Naive thymus-derived CD4-positive, alpha-beta T cell (primary cell): ENCODE measurements around the gene WNT10A. TPM values are rescaled to one million over a fixed set of nuclear protein-coding genes. Genes with fewer than 3 reads are reported as not detected.

Experiments
- ATAC-seq: fragments of 150-1000 bp; cut with Tn5 transposase; 2 replicates; pipeline ENCODE4 v1.10.0; 2021; ENCODE audit warnings: mild to moderate bottlenecking, moderate library complexity
- CTCF ChIA-PET: fragments of 350-600 bp; sonication (Branson Sonifier 250); formaldehyde crosslinking; loops from one replicate; lab custom pipeline; 2021; ENCODE audit warnings: antibody characterized with exemption; lab: Charles Lee
- POLR2A ChIA-PET: fragments of 350-600 bp; sonication (Branson Sonifier 250); formaldehyde crosslinking; loops from one replicate; lab custom pipeline; 2021; ENCODE audit warnings: antibody characterized with exemption, inconsistent platforms; lab: Charles Lee
- DNase-seq, 9 donors: peaks; one replicate each; pipeline versions ENCODE4 v3.0.0 to v3.0.0-alpha.2; 2020 to 2022; ENCODE audit warnings: mixed read lengths in 1 of 9
- H3K27ac ChIP-seq: one replicate; pipeline ENCODE4 v1.7.0; 2013; ENCODE audit warnings: mild to moderate bottlenecking, low read depth, low read length, moderate library complexity
- H3K27me3 ChIP-seq, 2 donors: one replicate each; pipeline ENCODE4 v1.7.0; 2013; ENCODE audit warnings: low read length in 2 of 2, mild to moderate bottlenecking in 2 of 2, moderate library complexity in 2 of 2; ENCODE audit not compliant: control insufficient read depth in 2 of 2, insufficient read depth in 2 of 2
- H3K36me3 ChIP-seq, 3 experiments: 1 replicate in 2 of 3; 2 replicates in 1 of 3; pipeline ENCODE4 v1.7.0; 2013; ENCODE audit warnings: low read length in 3 of 3, mild to moderate bottlenecking in 3 of 3, moderate library complexity in 1 of 3; ENCODE audit not compliant: insufficient read depth in 3 of 3, control insufficient read depth in 2 of 3
- H3K4me1 ChIP-seq, 2 donors: one replicate each; pipeline ENCODE4 v1.7.0; 2013; ENCODE audit warnings: low read length in 2 of 2, mild to moderate bottlenecking in 2 of 2, moderate library complexity in 1 of 2; ENCODE audit not compliant: control insufficient read depth in 2 of 2, insufficient read depth in 2 of 2
- H3K4me3 ChIP-seq: 2 replicates; pipeline ENCODE4 v1.7.0; 2013; ENCODE audit warnings: mild to moderate bottlenecking, low read length
- H3K9me3 ChIP-seq, 3 experiments: 1 replicate in 2 of 3; 2 replicates in 1 of 3; pipeline ENCODE4 v1.7.0; 2013; ENCODE audit warnings: low read length in 3 of 3; ENCODE audit not compliant: control insufficient read depth in 2 of 3
- H3K27ac Mint-ChIP-seq, 9 donors: one replicate each; pipeline ENCODE4 v1.8.0; 2020 to 2022; ENCODE audit warnings: mixed read lengths in 9 of 9, mild to moderate bottlenecking in 8 of 9, moderate library complexity in 5 of 9, inconsistent platforms in 2 of 9
- H3K27me3 Mint-ChIP-seq, 5 donors: one replicate each; pipeline ENCODE4 v1.8.0; 2021 to 2022; ENCODE audit warnings: mixed read lengths in 5 of 5, mild to moderate bottlenecking in 1 of 5
- H3K36me3 Mint-ChIP-seq, 5 donors: one replicate each; pipeline ENCODE4 v1.8.0; 2020 to 2022; ENCODE audit warnings: mixed read lengths in 5 of 5, mild to moderate bottlenecking in 3 of 5, inconsistent platforms in 1 of 5
- H3K4me1 Mint-ChIP-seq, 7 donors: one replicate each; pipeline ENCODE4 v1.8.0; 2020 to 2022; ENCODE audit warnings: mixed read lengths in 7 of 7, mild to moderate bottlenecking in 3 of 7, inconsistent platforms in 1 of 7
- H3K4me3 Mint-ChIP-seq, 10 donors: one replicate each; pipeline ENCODE4 v1.8.0; 2020 to 2022; ENCODE audit warnings: mild to moderate bottlenecking in 10 of 10, mixed read lengths in 10 of 10, moderate library complexity in 6 of 10, inconsistent platforms in 2 of 10
- H3K9me3 Mint-ChIP-seq, 11 donors: one replicate each; pipeline ENCODE4 v1.8.0; 2020 to 2022; ENCODE audit warnings: mixed read lengths in 11 of 11, mild to moderate bottlenecking in 4 of 11, inconsistent platforms in 1 of 11, moderate library complexity in 1 of 11
- intact Hi-C, 2 donors: fragments of 100-400 bp; cut with micrococcal nuclease; formaldehyde crosslinking; loops; one replicate each; pipeline ENCODE4 v1.15.1; 2023
- polyA plus RNA-seq, 2 donors: library from polyadenylated mRNA; unstranded; fragments of 300-500 nt; fragmentation: Illumina TruSeq; gene quantifications; one replicate each; pipeline ENCODE4 v1.2.3, GENCODE V29; 2021
- total RNA-seq, 6 experiments: library from RNA in 5 of 6; stranded (reverse) in 5 of 6; gene quantifications; 1 replicate in 5 of 6; 2 replicates in 1 of 6; pipeline ENCODE4 v1.2.3 and lab custom pipeline; 2021 to 2026

The WNT10A gene
- total and polyA plus RNA-seq, 7 experiments from 2014 or later: 0.19 to 4.2 (median 2.8) TPM

DNA sequence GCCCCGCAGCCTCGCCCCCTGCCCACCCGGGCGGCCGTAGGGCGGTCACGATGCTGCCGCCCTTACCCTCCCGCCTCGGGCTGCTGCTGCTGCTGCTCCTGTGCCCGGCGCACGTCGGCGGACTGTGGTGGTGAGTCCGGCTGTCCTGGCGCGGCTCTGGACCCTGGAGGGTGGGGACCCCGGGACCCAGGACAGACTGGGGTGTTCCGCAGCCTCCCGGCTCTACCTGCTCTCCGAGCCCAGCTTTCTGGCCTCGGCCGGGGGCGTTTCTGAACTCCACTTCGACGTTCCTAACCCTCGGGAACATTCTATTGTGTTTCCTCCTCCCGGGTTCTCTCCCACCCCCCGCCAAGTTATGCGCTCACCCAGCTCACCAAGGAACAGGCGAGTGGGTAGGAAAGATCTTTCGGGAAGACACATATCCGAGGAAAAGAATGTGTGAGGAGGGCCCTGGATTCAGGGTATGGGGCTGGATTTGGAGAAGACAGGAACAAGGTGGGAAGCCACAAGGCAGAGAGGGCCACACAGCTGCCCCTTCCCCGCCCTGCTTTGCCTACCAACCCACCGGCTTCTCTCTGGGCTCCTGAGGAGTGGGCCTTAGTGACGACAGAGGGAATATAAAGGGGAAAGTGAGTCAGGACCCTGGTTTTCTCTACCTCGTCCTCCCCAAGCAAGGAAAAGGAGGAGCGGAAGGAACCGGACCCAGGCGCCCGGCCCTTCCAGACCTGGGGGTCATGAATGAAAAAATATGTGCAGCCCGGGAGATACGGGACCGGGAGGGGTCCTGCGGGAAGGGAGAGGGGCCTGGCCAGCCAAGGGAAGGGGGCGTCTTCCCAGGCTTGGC, 20.4 kb upstream of the WNT10A start:
- no peak for ATAC-seq
- Histone ChIP-seq H3K9me3 (no peaks in the 10 kb centered on the region), H3K4me3 (no peak overlapping the region), H3K36me3 (no peaks in the 10 kb centered on the region), H3K27me3 (peaks cover 8 to 31% of the 10 kb centered on the region in 2 donors), H3K27ac (no peak overlapping the region), H3K4me1 (peaks cover 6 to 24% of the 10 kb centered on the region in 2 donors)
- H3K27ac Mint-ChIP-seq: no peak overlapping the region
- intact Hi-C loops: no loop called here
- H3K4me1 Mint-ChIP-seq: peaks cover 9 to 28% (median 23%) of the 10 kb centered on the region in 7 donors
- ChIA-PET CTCF (no interaction called here), POLR2A (no interaction called here)
- peak overlapping the region; percentile 45 to 85 (median 69) for H3K4me3 Mint-ChIP-seq
- H3K27me3 Mint-ChIP-seq: peaks cover 72 to 88% (median 84%) of the 10 kb centered on the region in 5 donors
- H3K9me3 Mint-ChIP-seq: no peaks in the 10 kb centered on the region
- no peak for DNase-seq
- H3K36me3 Mint-ChIP-seq: no peaks in the 10 kb centered on the region

DNA sequence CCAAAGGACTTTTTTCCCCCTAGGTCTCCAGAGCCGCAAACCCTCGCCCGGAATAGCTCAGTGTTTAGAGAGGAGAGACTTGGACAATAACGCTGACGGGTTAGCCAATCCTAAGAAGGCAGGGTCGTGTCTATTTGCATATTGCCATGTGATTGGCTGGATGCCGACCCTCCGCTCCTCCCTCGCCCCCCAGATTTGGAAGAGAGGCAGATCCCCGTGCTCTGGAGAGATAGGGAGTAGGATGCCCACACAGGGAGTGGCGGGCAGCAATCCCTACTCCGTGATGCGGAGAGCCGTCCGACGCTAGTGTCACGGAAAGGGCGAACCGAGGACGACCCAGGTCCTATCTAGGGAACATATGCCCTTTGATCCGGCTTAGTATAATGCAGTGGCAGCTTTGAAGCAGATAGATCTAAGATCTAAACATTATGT, 19.7 kb upstream of the WNT10A start:
- Histone ChIP-seq H3K9me3 (no peaks in the 10 kb centered on the region), H3K27ac (no peak overlapping the region), H3K4me3 (no peak overlapping the region), H3K27me3 (peaks cover 8 to 31% of the 10 kb centered on the region in 2 donors), H3K36me3 (no peaks in the 10 kb centered on the region), H3K4me1 (peaks cover 6 to 24% of the 10 kb centered on the region in 2 donors)
- intact Hi-C loops: no loop called here
- ChIA-PET CTCF (no interaction called here), POLR2A (no interaction called here)
- Mint-ChIP-seq H3K27ac (no peak overlapping the region), H3K27me3 (peaks cover 66 to 83% (median 76%) of the 10 kb centered on the region in 5 donors), H3K4me3 (peak overlapping the region in 9 of 10 donors; percentile 30 to 85 (median 66)), H3K36me3 (no peaks in the 10 kb centered on the region), H3K4me1 (peaks cover 9 to 28% (median 22%) of the 10 kb centered on the region in 7 donors), H3K9me3 (no peaks in the 10 kb centered on the region)
- ATAC-seq (peak; percentile 49), DNase-seq (peak in 1 of 9 donors; percentile 21)

DNA sequence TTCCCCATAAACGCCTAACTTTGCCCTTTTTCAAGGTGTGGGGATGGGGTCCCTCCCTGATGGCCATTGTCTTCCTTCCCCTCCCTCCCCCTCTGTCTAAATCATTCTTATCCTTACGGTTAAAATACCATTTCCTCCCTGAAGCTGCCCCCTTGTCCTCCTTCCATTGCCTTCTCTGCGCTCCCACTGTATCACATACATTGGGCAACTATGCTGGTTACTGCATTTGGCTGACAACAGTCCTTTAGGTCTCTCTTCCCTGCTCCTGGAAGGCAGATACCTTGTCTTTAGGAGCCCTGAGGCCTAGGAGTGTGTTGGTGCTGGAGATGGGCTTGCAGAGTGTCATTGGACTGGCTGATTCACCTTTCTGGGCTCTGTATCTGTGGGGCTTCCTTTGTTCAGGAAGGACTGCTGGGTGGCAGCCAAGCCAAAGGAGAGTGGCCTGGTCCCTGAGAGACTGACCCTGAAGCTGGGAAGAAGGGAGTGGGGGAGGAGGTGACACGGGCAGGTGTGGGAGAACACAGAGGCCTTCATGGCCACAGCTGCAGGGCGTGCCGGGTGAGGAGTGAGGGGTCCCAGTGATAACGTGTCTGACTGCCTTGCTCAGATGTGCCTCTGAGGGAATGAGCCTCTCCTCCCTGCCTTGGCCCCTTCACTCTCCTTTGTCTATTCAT, 18.9 kb upstream of the WNT10A start:
- peak overlapping the region in 6 of 10 donors; percentile 42 to 85 (median 73) for H3K4me3 Mint-ChIP-seq
- ChIA-PET CTCF (no interaction called here), POLR2A (no interaction called here)
- H3K9me3 ChIP-seq: no peaks in the 10 kb centered on the region
- intact Hi-C loops: no loop called here
- no peaks in the 10 kb centered on the region for H3K36me3 Mint-ChIP-seq
- peak overlapping the region in 1 of 9 donors; percentile 1 for H3K27ac Mint-ChIP-seq
- peaks cover 59 to 79% (median 70%) of the 10 kb centered on the region in 5 donors for H3K27me3 Mint-ChIP-seq
- DNase-seq: peak in 1 of 9 donors; percentile 19
- no peaks in the 10 kb centered on the region for H3K9me3 Mint-ChIP-seq
- H3K27ac ChIP-seq: no peak overlapping the region
- peaks cover 9 to 26% (median 22%) of the 10 kb centered on the region in 7 donors for H3K4me1 Mint-ChIP-seq
- ATAC-seq: no peak
- no peak overlapping the region for H3K4me3 ChIP-seq
- H3K36me3 ChIP-seq: no peaks in the 10 kb centered on the region
- H3K27me3 ChIP-seq: peaks cover 8 to 31% of the 10 kb centered on the region in 2 donors
- peaks cover 6 to 24% of the 10 kb centered on the region in 2 donors for H3K4me1 ChIP-seq

DNA sequence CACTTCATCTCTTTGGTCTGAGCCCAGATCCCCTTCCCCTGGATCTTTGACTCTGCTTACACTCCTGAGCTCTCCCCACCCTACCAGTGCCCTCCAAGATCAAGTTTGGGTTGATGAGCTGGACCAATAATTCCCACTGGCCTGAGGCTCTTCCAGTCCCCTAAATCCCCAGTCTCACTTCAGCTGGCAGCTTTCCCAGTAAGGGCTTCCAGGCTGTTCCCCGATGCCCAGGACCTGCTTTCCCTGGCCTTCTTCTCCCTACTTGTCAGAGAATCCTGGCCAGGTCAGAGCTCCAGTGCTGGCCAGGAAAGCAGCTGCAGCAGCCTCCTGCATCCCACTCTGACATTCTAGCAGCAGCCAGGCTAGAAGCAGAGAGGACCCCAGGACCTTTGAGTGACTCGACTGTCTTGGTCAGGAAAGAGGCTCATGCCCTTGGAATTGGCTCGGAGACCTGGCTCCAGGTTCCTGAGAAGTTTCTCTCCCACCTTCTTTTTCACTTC, 17.6 kb upstream of the WNT10A start:
- intact Hi-C loops: no loop called here
- Mint-ChIP-seq H3K9me3 (no peaks in the 10 kb centered on the region), H3K27ac (no peak overlapping the region), H3K4me3 (no peak overlapping the region), H3K36me3 (no peaks in the 10 kb centered on the region), H3K4me1 (peaks cover 9 to 26% (median 21%) of the 10 kb centered on the region in 7 donors), H3K27me3 (peaks cover 52 to 72% (median 65%) of the 10 kb centered on the region in 5 donors)
- Histone ChIP-seq H3K9me3 (no peaks in the 10 kb centered on the region), H3K27me3 (peaks cover 4 to 26% of the 10 kb centered on the region in 2 donors), H3K4me1 (peaks cover 6 to 24% of the 10 kb centered on the region in 2 donors), H3K36me3 (no peaks in the 10 kb centered on the region), H3K4me3 (no peak overlapping the region), H3K27ac (no peak overlapping the region)
- DNase-seq: no peak
- ATAC-seq: no peak
- ChIA-PET POLR2A (no interaction called here), CTCF (interaction anchor here (1.6 kb wide), 1 partner anchor 13 kb away, joined by 5 read pairs; no protein-coding TSS in a partner anchor)

DNA sequence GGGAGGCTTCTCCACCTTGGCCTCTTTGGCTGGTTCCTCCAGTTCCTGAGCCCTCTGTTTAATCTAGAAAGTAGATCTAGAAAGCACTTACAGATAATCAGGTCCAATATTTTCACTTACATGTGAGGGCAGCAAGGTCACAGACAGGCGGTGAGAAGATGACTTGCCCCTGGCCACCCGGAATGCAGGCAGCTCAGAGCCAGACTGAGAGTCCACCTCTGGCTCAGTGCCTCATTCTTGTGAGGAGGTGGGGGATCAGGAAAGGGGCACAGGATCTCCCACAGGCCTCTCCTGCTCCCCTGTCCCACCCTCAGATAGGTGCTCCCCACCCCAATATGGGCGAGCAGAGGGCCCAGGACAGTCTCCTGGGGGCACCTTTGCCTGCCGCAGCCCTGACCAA, 15.3 kb upstream of the WNT10A start:
- POLR2A ChIA-PET: no interaction called here
- Histone ChIP-seq H3K4me1 (peaks cover under 1 to 10% of the 10 kb centered on the region in 2 donors), H3K36me3 (no peaks in the 10 kb centered on the region), H3K27ac (no peak overlapping the region), H3K27me3 (peaks cover 3 to 9% of the 10 kb centered on the region in 2 donors), H3K4me3 (no peak overlapping the region), H3K9me3 (no peaks in the 10 kb centered on the region)
- Mint-ChIP-seq H3K27me3 (peaks cover 35 to 77% (median 49%) of the 10 kb centered on the region in 5 donors), H3K9me3 (no peaks in the 10 kb centered on the region), H3K4me1 (peaks cover 5 to 17% (median 11%) of the 10 kb centered on the region in 7 donors), H3K36me3 (no peaks in the 10 kb centered on the region), H3K27ac (no peak overlapping the region), H3K4me3 (no peak overlapping the region)
- no peak for DNase-seq
- CTCF ChIA-PET: interaction anchor here (0.8 kb wide), 1 partner anchor 29 kb away, joined by 3 read pairs; no protein-coding TSS in a partner anchor
- intact Hi-C loops: no loop called here
- ATAC-seq: no peak

DNA sequence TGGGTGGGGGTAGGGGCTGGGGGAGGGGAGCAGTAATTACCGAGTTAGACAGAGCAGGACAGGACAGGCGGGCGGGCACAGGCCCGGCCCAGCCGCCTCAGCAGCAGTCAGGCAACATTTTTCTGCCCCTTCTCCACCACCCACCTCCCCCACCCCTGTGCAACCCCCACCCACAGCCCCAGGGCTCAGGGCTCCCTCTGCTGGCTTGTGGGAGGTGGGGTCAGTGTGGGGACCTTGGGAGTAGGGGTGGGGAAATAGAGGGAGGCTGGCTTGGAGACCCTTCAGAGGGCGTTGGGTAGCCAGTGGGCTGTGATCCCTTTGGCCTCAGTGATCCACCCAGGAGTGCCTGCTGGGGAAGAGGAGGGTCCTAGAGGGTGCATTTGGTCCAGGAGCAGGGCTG, 14.7 kb upstream of the WNT10A start:
- CTCF ChIA-PET: interaction anchor here (0.8 kb wide), 1 partner anchor 28 kb away, joined by 3 read pairs; no protein-coding TSS in a partner anchor
- POLR2A ChIA-PET: no interaction called here
- peaks cover 30 to 78% (median 44%) of the 10 kb centered on the region in 5 donors for H3K27me3 Mint-ChIP-seq
- Histone ChIP-seq H3K27ac (no peak overlapping the region), H3K36me3 (no peaks in the 10 kb centered on the region), H3K4me3 (no peak overlapping the region), H3K4me1 (peaks cover 0 to 7% of the 10 kb centered on the region in 2 donors), H3K27me3 (peaks cover 3 to 4% of the 10 kb centered on the region in 2 donors), H3K9me3 (no peaks in the 10 kb centered on the region)
- H3K36me3 Mint-ChIP-seq: no peaks in the 10 kb centered on the region
- H3K9me3 Mint-ChIP-seq: no peaks in the 10 kb centered on the region
- H3K27ac Mint-ChIP-seq: no peak overlapping the region
- intact Hi-C loops: no loop called here
- no peak overlapping the region for H3K4me3 Mint-ChIP-seq
- no peak for ATAC-seq
- H3K4me1 Mint-ChIP-seq: peaks cover 2 to 16% (median 11%) of the 10 kb centered on the region in 7 donors
- no peak for DNase-seq
